ENCODE data around the gene CCL3. TPM values are rescaled to one million over a fixed set of nuclear protein-coding genes. Genes with fewer than 3 reads are reported as not detected.

CCL3 gene
- total and polyA plus RNA-seq, 2 experiments from 2014 or later = not detected

GRCh38 chr17:36136439-36136838 lies 46.5 kb upstream of the CCL3 start:
- no peak overlapping the region for H2AFZ ChIP-seq
- no peaks in the 10 kb centered on the region for H3K36me3 Mint-ChIP-seq (ENCODE audit: low read depth)
- no peaks in the 10 kb centered on the region for H3K4me1 ChIP-seq (ENCODE audit: insufficient read depth)
- H3K9me3 Mint-ChIP-seq = no peaks in the 10 kb centered on the region; the same call in 2 of the 3 replicates
- no peaks in the 10 kb centered on the region for H3K27me3 ChIP-seq (ENCODE audit: insufficient read depth)
- no peak overlapping the region for H3K4me3 Mint-ChIP-seq
- no peak overlapping the region for H3K27ac ChIP-seq (ENCODE audit: low read depth)
- 0 out of 2 replicates have a peak, but pooled peaks cover 7% of the 10 kb centered on the region for H3K9me2 ChIP-seq (ENCODE audit: insufficient read depth)
- no peaks in the 10 kb centered on the region for H4K20me1 ChIP-seq (replicated peaks; ENCODE audit: insufficient read depth)
- TF ChIP-seq ETS1 (IDR thresholded peaks at IDR 0.05) = no peak
- TF ChIP-seq CREB1 (CRISPR knock-in tag; IDR thresholded peaks at IDR 0.05; ENCODE audit: low read depth) = no peak
- TF ChIP-seq ZNF114 (CRISPR knock-in tag; IDR thresholded peaks at IDR 0.05) = no peak
- TF ChIP-seq REST (IDR thresholded peaks at IDR 0.05; ENCODE audit: unreplicated experiment) = no peak
- TF ChIP-seq ZNF331 (CRISPR knock-in tag; IDR thresholded peaks at IDR 0.05; ENCODE audit: low read depth) = no peak
- TF ChIP-seq EZH2phosphoT487 (IDR thresholded peaks at IDR 0.05; ENCODE audit: unreplicated experiment) = no peak
- TF ChIP-seq JUNB (IDR thresholded peaks at IDR 0.05; ENCODE audit: unreplicated experiment) = no peak
- TF ChIP-seq EZH2 (IDR thresholded peaks at IDR 0.05; ENCODE audit: low read depth, unreplicated experiment) = no peak
- no peak for TF ChIP-seq CTCF (conservative IDR thresholded peaks at IDR 0.05; ENCODE audit: low read depth in 2 of 2)
- TF ChIP-seq STAT1 (IDR thresholded peaks at IDR 0.05; ENCODE audit: unreplicated experiment) = no peak
- TF ChIP-seq ZNF462 (CRISPR knock-in tag; IDR thresholded peaks at IDR 0.05) = no peak
- no peak for TF ChIP-seq NANOG (IDR thresholded peaks at IDR 0.05; ENCODE audit: borderline replicate concordance)
- no peak for TF ChIP-seq POLR2AphosphoS5 (IDR thresholded peaks at IDR 0.05; ENCODE audit: low read depth)
- no peaks in the 10 kb centered on the region for H3K36me3 ChIP-seq (ENCODE audit: insufficient read depth)
- H3K4me1 Mint-ChIP-seq = no peaks in the 10 kb centered on the region
- H3K27me3 Mint-ChIP-seq (ENCODE audit: insufficient read depth, low read depth, poor library complexity) = peaks cover 6% of the 10 kb centered on the region
- H3K4me3 ChIP-seq = no peak overlapping the region
- DNase-seq (ENCODE audit: low spot score) = no peak
- H3K79me2 ChIP-seq (replicated peaks; ENCODE audit: insufficient read depth) = no peaks in the 10 kb centered on the region
- H3K4me2 ChIP-seq = no peak overlapping the region
- ATAC-seq = no peak
- no peak overlapping the region for H3K27ac Mint-ChIP-seq
- H3F3A ChIP-seq (replicated peaks; ENCODE audit: low read depth) = no peaks in the 10 kb centered on the region
